GM19023 (cell line): Measurements from ENCODE around the gene MINDY1.

ENCODE experiments used
- ATAC-seq: cut with Tn5 transposase; IDR thresholded peaks from one replicate; pipeline ENCODE4 v1.9.1; 2021; ENCODE audit warnings: mild to moderate bottlenecking, moderate library complexity; ENCODE audit not compliant: unreplicated experiment

MINDY1 gene

GRCh38 chr1:150968491-150968890 lies 38.2 kb downstream of the MINDY1 start:
- ATAC-seq, result no peak

- ATAC-seq, result no peak
Measured at GRCh38 chr1:150967936-150968335, 38.8 kb downstream of the MINDY1 start.

GRCh38 chr1:150966011-150966410 lies 40.7 kb downstream of the MINDY1 start:
- ATAC-seq, result no peak

GRCh38 chr1:150965605-150966004 lies 41.1 kb downstream of the MINDY1 start:
- ATAC-seq, result no peak

GRCh38 chr1:150964164-150964489 lies 42.6 kb downstream of the MINDY1 start:
- ATAC-seq, result no peak

GRCh38 chr1:150963321-150964163 lies 43.2 kb downstream of the MINDY1 start:
- no peak for ATAC-seq

- ATAC-seq, result no peak
Measured at GRCh38 chr1:150961756-150962155, 44.9 kb downstream of the MINDY1 start.

- no peak for ATAC-seq
Measured at GRCh38 chr1:150960646-150961045, 46.1 kb downstream of the MINDY1 start.

GRCh38 chr1:150957666-150958065 lies 49.0 kb downstream of the MINDY1 start:
- no peak for ATAC-seq

GRCh38 chr1:150955280-150955679 lies 51.4 kb downstream of the MINDY1 start:
- ATAC-seq, result no peak

- no peak for ATAC-seq
Measured at GRCh38 chr1:150954708-150955107, 52.0 kb downstream of the MINDY1 start.
